GM18907 (cell line): Measurements from ENCODE around the gene ATXN2.
"Not testable (repeated sequence)": the region's sequence is repeated elsewhere in the genome, so short reads cannot be mapped to it uniquely, and the experiment has no call there.

ENCODE experiments used
- ATAC-seq: cut with Tn5 transposase; IDR thresholded peaks from one replicate; pipeline ENCODE4 v1.9.1; 2021; ENCODE audit warnings: mild to moderate bottlenecking, moderate library complexity; ENCODE audit not compliant: unreplicated experiment

The ATXN2 gene

GRCh38 chr12:111407377-111408115 lies 191.6 kb downstream of the ATXN2 start:
- ATAC-seq = no peak

GRCh38 chr12:111406474-111407376 lies 192.4 kb downstream of the ATXN2 start:
- ATAC-seq = no peak

DNA sequence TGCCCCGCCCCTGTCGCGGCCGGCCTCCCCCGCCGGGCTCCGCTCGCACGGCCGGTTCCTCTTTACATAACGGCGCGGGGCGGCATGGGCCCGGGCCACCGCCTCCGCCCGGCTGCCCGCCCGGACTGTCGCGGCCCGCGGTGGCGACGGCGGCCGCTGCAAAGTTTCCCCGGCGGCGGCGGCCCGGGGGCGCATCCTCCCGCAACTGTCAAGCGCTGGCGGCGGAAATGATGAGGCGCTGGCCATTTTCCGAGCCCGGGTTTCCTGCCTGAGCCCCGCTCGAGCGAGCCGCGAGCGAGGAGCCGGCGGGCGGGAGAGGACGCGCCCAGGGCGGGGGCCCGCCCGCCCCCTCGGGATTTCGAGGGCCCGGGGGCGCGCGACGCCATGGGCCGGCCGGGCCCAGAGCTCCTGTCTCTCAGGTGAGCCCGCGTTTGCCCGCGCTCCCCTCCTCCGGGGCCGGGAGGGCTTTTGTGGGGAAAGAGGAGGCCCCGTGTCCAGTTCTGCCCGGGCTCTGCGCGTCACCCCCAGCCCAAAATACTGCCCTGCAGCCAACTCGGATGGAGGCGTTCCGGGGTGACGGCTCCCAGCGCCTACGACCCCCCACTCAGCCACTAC lies 193.1 kb downstream of the ATXN2 start, which contains the start of gene SH2B3:
SH2B3 (plus strand) TSS at position 65 of the 615 bp plus-strand sequence. CDS start 12,223 bp downstream, outside the sequence.
- no peak for ATAC-seq

DNA sequence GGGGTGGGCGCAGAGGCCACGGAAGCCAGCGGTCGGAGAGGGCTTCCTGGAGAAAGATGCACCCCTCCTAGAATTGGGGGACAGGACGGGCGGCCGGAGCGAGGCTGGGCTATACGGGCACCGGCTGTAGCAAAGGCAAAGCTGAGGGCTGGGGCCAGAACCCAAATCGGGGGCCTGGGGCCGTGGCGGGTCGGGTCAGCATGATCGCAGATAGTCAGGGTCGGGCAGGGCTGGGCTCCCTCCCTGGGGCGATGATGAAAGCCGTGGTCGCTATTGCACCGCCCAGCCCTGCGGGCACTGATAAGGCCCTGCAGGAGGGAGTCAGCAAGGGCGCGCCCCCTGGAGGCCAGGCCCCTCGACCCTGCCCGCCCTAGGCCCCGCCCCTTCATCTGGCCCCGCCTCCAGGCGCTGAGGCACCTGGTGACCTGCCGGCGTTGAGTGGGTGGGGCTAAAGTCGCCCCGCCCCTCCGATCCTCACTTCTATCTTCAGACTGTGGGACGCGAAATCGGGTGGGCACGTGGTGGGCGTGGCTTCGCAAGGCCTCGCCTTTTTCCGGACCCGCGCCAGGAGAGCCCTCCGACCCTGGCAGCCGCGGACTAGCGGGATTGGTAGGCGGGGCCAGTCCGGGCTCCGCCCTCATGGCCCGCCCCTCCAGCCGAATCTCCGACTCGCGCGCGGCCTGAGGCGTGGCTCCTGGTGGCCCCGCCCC lies 193.8 kb downstream of the ATXN2 start:
- peak; percentile 56 for ATAC-seq

DNA sequence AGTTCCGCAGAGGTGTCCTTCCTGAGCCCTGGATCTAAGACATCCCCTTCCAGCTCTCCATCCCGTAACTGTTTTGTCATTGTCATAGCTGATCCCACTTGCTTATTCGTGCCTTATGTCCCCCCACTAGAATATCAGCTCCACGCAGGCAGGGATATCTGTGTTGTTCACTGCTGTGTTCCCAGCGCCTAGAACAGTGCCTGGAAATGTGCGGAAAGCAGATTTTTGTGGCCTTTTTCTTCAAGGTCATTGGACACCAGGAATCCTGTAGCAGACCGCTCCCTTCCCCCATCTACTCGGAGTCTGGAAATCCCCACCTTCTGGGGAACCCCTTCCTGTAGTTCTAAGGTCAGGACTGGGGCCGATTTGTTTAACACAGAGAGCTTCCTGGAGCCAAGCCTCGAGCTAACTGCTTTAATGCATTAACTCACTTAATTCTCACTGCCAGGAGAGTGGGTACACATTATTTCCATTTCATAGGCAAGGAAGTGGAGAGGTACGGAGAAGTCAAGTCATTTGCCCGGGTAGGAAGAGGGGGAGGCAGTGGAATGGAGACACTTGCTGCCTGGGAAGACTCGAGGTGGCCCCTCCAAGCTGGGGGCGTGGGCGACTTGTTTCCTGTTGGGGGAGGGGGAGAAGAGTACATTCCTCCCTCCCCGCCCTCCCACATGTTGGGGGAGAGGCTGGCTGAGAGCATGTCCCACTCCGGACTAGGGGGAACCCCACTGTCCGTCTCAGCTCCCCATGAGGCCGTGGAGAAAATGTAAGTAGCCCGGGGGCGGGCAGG lies 194.6 kb downstream of the ATXN2 start:
- peak; percentile 1 for ATAC-seq

DNA sequence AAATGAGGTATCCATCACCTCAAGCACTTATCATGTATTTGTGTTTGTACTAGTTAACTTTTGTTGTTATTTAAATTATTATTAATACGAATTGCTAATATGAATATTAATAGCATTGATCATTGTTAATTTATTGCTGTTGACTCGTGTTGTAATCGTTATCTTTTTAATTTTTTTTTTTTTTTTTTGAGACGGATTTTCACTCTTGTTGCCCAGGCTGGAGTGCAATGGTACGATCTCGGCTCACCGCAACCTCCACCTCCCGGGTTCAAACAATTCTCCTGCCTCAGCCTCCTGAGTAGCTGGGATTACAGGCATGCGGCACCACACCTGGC lies 196.7 kb downstream of the ATXN2 start:
- not testable (repeated sequence) for ATAC-seq
